GM18507 (cell line): ENCODE results near the gene C1orf21.

Experiments used
- DNase-seq: peaks from one replicate; pipeline ENCODE4 v3.0.0; 2011; ENCODE audit warnings: low read depth; ENCODE audit not compliant: insufficient read length; ENCODE audit errors: extremely low spot score
- FAIRE-seq: peaks from 2 replicates; lab custom pipeline; 2011; peaks lifted over from hg19 to GRCh38; lab: Jason Lieb, UNC

The C1orf21 gene

GRCh38 chr1:184534690-184535089, 147.9 kb downstream of the C1orf21 start:
- DNase-seq, result no peak
- no peak for FAIRE-seq

GRCh38 chr1:184535191-184535970, 148.6 kb downstream of the C1orf21 start:
- DNase-seq, result no peak
- no peak for FAIRE-seq

- no peak for FAIRE-seq
- DNase-seq, result no peak
These were observed 149.6 kb downstream of the C1orf21 start for GRCh38 chr1:184536246-184536985.

DNA sequence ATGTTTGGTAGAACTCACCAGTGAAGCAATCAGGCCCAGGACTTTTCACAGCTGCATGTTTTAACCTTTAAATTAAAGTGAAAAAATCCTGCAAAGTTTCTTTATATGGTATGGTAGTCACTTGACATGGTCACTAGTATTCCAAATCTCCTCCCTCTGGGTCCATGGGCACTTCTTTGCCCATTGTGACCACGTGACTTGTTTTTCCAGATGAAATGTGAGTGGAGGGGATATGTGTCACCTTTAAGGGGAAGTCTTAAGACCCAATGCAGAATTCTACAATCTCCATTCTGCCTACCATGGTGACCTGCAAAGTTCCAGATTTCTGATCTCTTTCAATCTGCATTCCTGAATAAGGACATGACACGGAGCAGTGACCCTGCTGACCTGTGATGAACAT, 152.8 kb downstream of the C1orf21 start:
- DNase-seq, result no peak
- no peak for FAIRE-seq

DNA sequence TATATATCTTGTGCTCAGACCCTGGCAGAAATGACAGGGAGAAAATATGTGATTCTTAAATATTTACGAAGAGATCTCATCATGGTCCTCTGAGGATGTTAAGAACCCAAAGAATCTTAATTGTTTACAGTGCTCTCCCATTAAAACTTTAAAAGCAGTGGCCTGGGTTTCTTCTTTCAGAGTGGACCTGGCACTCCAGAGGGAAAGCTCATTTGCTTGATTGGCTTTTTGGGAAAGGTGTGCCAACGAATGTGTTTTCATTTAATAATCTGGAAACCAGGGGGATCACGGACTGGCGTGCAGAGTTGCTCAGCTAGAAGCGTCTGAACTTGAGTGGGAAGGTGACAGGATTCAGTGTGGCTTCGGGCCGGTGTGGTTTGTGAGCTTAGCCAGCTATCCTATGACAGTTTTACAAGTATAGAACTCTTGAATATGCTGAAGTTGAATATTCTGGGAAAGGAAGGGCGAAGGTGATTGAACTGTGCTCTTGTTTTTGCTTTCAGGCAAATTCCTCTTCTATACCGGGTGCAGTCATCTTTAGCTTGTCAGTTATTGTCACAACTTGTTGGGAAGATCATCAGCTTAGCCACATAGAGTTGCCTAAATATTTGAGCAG, 154.8 kb downstream of the C1orf21 start:
- no peak for FAIRE-seq
- no peak for DNase-seq

GRCh38 chr1:184542291-184542690, 155.5 kb downstream of the C1orf21 start:
- FAIRE-seq (no peak), DNase-seq (no peak)

- DNase-seq, result no peak
- FAIRE-seq, result no peak
These were observed 158.8 kb downstream of the C1orf21 start for GRCh38 chr1:184545601-184546000.

GRCh38 chr1:184552446-184552845, 165.6 kb downstream of the C1orf21 start:
- DNase-seq (no peak), FAIRE-seq (no peak)

DNA sequence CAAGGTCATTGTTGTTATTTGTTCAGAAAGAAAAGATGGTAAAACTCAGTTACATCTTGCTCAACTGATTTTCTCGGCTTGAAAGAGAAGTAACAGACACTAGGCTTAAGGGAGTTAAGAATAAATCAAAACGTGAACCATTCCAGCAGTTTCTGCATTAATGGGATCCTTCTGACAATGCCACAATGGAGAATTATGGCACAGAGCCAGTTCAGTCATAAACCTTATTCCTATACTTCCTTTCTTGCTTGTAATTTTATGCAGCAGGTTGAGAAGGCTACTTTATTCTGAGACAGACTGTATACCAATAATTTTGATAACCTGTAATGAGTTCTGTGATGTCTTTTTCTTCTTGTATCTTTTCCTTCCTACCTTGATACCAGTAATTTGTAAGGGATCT, 167.0 kb downstream of the C1orf21 start:
- no peak for FAIRE-seq
- DNase-seq, result no peak

DNA sequence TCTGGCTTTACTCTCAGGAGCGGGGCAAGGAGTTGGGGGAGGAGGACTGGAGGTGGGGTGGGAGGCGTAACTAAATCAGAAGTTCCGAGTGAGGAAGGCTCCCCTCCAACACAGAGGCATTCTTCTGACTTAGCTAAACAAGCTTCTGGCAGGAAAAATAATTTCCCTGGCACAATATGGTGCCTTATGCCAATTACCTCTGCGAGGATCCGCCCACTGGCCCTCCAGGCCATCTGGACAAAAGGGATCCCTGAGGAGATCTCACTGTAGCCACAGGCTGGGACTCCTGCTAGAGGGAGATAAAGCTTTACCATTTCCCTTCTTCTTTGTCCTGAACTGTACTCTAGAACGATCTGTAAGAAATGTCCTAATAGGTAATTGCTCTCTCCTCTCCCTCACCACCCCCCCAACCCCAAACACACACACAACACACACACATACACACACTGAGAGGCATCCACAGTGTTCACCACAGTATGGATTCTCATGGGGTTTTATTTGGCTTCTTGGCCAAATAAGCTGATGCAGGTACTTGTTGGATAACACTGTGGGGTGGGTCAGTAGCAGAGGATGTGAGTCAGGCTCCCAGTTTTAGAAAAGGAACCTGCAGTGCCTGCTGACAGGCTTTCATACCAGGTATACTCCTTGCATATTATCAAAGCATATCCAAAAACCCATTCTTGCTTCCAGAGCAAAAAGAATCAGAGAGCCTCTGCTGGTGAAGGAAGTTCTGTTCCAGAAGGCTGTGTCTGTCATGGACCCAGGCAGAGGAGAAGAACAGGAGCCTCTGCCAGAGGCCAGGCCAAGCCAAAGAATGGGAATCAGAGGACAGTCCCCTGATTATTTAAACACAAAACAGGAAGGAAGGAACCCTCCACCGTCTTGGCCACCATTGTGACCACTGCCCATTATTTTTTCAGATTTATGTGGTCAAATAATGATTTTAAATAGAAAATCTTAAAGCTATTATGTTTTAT, 169.1 kb downstream of the C1orf21 start:
- no peak for FAIRE-seq
- no peak for DNase-seq

- DNase-seq, result no peak
- no peak for FAIRE-seq
These were observed 169.8 kb downstream of the C1orf21 start for GRCh38 chr1:184556665-184557064.

DNA sequence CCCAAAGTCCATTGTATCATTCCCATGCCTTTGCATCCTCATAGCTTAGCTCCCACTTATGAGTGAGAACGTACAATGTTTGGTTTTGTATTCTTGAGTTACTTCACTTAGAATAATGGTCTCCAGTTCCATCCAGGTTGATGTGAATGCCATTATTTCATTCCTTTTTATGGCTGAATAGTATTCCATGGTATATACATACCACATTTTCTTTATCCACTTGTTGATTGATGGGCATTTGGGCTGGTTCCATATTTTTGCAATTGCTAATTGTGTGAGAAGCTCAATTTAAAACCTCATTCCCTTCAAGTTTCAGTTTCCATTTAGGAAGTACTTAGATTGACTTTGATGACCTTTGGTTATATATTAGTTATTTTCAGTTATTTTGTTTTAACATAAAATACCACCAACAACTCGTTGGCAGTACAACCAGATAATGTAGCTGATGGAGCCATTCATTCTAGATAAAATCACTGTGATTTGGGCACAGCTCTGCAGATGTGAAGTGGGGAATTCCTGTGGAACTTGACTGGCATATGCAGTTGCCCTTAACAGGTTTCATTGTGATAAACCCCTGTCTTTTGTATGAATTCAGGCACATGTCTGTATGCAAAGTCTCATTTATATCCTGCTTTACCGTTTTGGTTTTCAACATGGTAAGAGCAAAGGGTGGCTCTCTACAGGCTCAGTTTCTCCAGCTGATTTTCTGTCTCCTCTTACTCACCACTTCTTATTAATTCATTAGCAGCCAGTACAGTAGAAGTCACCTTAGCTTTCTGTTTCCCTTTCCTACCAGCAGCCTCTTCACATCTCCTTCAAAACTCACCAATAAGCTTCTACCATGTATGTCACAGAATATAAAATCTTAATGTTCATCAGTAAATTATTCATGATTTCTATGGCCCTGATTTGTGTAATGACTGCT, 170.9 kb downstream of the C1orf21 start:
- no peak for FAIRE-seq

DNA sequence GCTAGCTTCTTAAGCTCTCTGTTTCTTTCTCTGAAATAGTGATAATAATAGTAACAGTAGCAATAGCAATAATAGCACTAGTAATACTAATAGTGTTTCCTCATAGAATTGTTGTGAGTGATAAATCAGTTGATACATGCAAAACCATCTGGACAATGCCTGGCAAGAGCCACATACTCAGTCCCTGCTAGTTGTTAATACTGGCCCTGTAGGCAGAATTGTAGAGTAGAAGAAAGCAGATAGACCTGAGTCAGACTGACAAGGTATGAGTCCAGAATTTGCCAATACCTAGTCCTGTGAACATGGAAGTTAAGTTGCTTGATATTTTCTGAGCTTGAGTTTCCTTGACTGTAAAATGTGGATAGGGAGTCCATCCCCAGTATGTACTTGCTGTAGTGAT, 171.9 kb downstream of the C1orf21 start:
- FAIRE-seq (no peak), DNase-seq (no peak)

More for the DNA sequence above, 170.9 kb downstream of the C1orf21 start:
- DNase-seq, result no peak

GRCh38 chr1:184559117-184559713, 172.4 kb downstream of the C1orf21 start:
- DNase-seq, result no peak
- no peak for FAIRE-seq

- no peak for DNase-seq
- FAIRE-seq, result no peak
These were observed 176.0 kb downstream of the C1orf21 start for GRCh38 chr1:184562806-184563205.

DNA sequence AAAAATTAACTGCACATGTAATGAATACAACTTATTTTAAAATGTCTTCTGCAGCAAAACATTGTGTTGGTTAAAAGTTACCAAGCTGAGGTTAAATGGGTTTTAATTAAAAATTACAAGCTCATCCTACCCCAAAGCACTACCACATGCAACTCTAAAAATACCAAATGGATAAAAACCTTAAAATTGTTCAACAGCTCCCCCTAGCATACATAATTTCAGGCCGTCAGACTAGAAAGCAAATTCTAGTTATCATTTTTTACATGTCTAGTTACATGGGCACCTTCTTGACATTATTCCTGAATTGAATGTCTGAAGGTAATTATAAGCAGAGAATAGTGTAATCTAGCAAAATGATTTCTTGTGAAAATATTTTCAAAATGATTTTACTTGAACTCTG, 176.5 kb downstream of the C1orf21 start:
- FAIRE-seq (peak; percentile 35), DNase-seq (no peak)

- no peak for FAIRE-seq
- DNase-seq, result no peak
These were observed 180.2 kb downstream of the C1orf21 start for GRCh38 chr1:184567009-184567408.

DNA sequence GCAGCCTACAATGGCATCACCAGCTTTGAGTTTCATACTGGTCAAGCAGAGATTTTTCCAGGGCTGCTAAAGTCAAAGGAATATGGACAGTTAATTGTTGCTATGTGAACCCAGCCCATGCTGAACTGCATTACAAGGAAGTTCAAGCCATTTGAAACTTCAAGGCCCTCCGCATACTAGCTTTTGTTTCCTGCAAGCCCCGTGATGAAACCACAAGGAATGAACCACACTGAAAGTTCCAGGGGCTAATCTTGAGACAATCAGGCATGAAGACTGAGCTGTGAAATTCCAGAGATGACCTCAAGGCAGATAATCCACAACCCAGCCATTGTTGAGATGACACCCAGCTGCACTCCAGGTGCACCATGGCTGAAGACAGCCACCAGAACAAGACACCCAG, 180.8 kb downstream of the C1orf21 start:
- FAIRE-seq (no peak), DNase-seq (no peak)
